ENCODE results near the gene KARS1. TPM values are rescaled to one million over a fixed set of nuclear protein-coding genes. Genes with fewer than 3 reads are reported as not detected.

Gene KARS1
- total and polyA plus RNA-seq, 2 experiments from 2014 or later, result 117 to 130 TPM

- in situ Hi-C loops (cut with MboI), result no loop called here
- Histone ChIP-seq H3K9ac (no peak overlapping the region), H2AFZ (no peak overlapping the region), H3F3A (ENCODE audit: insufficient read depth) (no peaks in the 10 kb centered on the region), H3K79me2 (ENCODE audit: insufficient read depth) (peaks cover 92% of the 10 kb centered on the region), H4K20me1 (ENCODE audit: insufficient read depth) (no peaks in the 10 kb centered on the region), H3K27me3 (replicated peaks; ENCODE audit: insufficient read depth) (no peaks in the 10 kb centered on the region), H3K4me3 (no peak overlapping the region), H3K4me2 (ENCODE audit: unreplicated experiment) (no peak overlapping the region), H3K9me3 (ENCODE audit: low read depth) (no peaks in the 10 kb centered on the region), H3K9me2 (ENCODE audit: insufficient read depth) (no peaks in the 10 kb centered on the region), H3K4me1 (ENCODE audit: insufficient read depth) (peaks cover 8% of the 10 kb centered on the region), H3K27ac (no peak overlapping the region), H3K36me3 (ENCODE audit: low read depth) (peaks cover 22% of the 10 kb centered on the region; the same call in 1 of the 2 replicates)
- no peak for DNase-seq
- no peak for TF ChIP-seq EZH2 (IDR thresholded peaks at IDR 0.05; ENCODE audit: insufficient read depth, poor library complexity, severe bottlenecking)
- no peak for TF ChIP-seq EZH2phosphoT487 (IDR thresholded peaks at IDR 0.05; ENCODE audit: insufficient read depth, low read depth)
- WGBS, 2 experiments (ENCODE audit: low coverage in 1 of 2, low lambda C conversion rate in 2 of 2, missing lambda C conversion rate in 2 of 2), result 88 to 93% methylated on average over 7 of the region's 7 CpGs
Observed at GRCh38 chr16:75644240-75645012, 3.0 kb downstream of the KARS1 start.

- DNase-seq, result no peak
- Histone ChIP-seq H3K4me2 (ENCODE audit: unreplicated experiment) (no peak overlapping the region), H3K9ac (no peak overlapping the region), H4K20me1 (ENCODE audit: insufficient read depth) (no peaks in the 10 kb centered on the region), H2AFZ (no peak overlapping the region), H3K9me2 (ENCODE audit: insufficient read depth) (no peaks in the 10 kb centered on the region), H3K4me3 (no peak overlapping the region), H3F3A (ENCODE audit: insufficient read depth) (no peaks in the 10 kb centered on the region), H3K79me2 (ENCODE audit: insufficient read depth) (peaks cover 88% of the 10 kb centered on the region), H3K27ac (no peak overlapping the region), H3K4me1 (ENCODE audit: insufficient read depth) (no peaks in the 10 kb centered on the region), H3K27me3 (replicated peaks; ENCODE audit: insufficient read depth) (no peaks in the 10 kb centered on the region), H3K9me3 (ENCODE audit: low read depth) (no peaks in the 10 kb centered on the region), H3K36me3 (ENCODE audit: low read depth) (peaks cover 54% of the 10 kb centered on the region)
- in situ Hi-C loops (cut with MboI), result no loop called here
- 92 to 93% methylated on average over 6 of the region's 6 CpGs for whole genome bisulfite sequencing, 2 experiments (ENCODE audit: low coverage in 1 of 2, low lambda C conversion rate in 2 of 2, missing lambda C conversion rate in 2 of 2)
- TF ChIP-seq EZH2phosphoT487 (IDR thresholded peaks at IDR 0.05; ENCODE audit: insufficient read depth, low read depth) (no peak), EZH2 (IDR thresholded peaks at IDR 0.05; ENCODE audit: insufficient read depth, poor library complexity, severe bottlenecking) (no peak)
Observed at GRCh38 chr16:75640598-75640997, 6.9 kb downstream of the KARS1 start.

GRCh38 chr16:75635036-75635435 is 12.4 kb downstream of the KARS1 start:
- H3F3A ChIP-seq (ENCODE audit: insufficient read depth), result 0 out of 2 replicates have a peak, but pooled peaks cover 4% of the 10 kb centered on the region
- H3K36me3 ChIP-seq (ENCODE audit: low read depth), result peaks cover 80% of the 10 kb centered on the region
- H3K9me2 ChIP-seq (ENCODE audit: insufficient read depth), result no peaks in the 10 kb centered on the region
- no peak overlapping the region for H3K4me2 ChIP-seq (ENCODE audit: unreplicated experiment)
- no peak overlapping the region for H3K4me3 ChIP-seq
- H4K20me1 ChIP-seq (ENCODE audit: insufficient read depth), result no peaks in the 10 kb centered on the region
- H3K27ac ChIP-seq, result no peak overlapping the region
- no peaks in the 10 kb centered on the region for H3K9me3 ChIP-seq (ENCODE audit: low read depth)
- H2AFZ ChIP-seq, result no peak overlapping the region
- TF ChIP-seq EZH2 (IDR thresholded peaks at IDR 0.05; ENCODE audit: insufficient read depth, poor library complexity, severe bottlenecking) (no peak), EZH2phosphoT487 (IDR thresholded peaks at IDR 0.05; ENCODE audit: insufficient read depth, low read depth) (no peak)
- no peak for DNase-seq
- 96 to 98% methylated on average over 3 of the region's 3 CpGs for WGBS, 2 experiments (ENCODE audit: low coverage in 1 of 2, low lambda C conversion rate in 2 of 2, missing lambda C conversion rate in 2 of 2)
- no peaks in the 10 kb centered on the region for H3K4me1 ChIP-seq (ENCODE audit: insufficient read depth)
- H3K9ac ChIP-seq, result no peak overlapping the region
- in situ Hi-C loops (cut with MboI), result no loop called here
- H3K27me3 ChIP-seq (replicated peaks; ENCODE audit: insufficient read depth), result no peaks in the 10 kb centered on the region
- peaks cover 33% of the 10 kb centered on the region for H3K79me2 ChIP-seq (ENCODE audit: insufficient read depth)

GRCh38 chr16:75632857-75633256 is 14.6 kb downstream of the KARS1 start:
- Histone ChIP-seq H3K9me3 (ENCODE audit: low read depth) (no peaks in the 10 kb centered on the region), H3K9ac (no peak overlapping the region), H3K36me3 (ENCODE audit: low read depth) (peaks cover 78% of the 10 kb centered on the region), H3K4me2 (ENCODE audit: unreplicated experiment) (no peak overlapping the region), H2AFZ (no peak overlapping the region), H3K79me2 (ENCODE audit: insufficient read depth) (peaks cover 12% of the 10 kb centered on the region), H3F3A (ENCODE audit: insufficient read depth) (peaks cover 11% of the 10 kb centered on the region), H3K9me2 (ENCODE audit: insufficient read depth) (no peaks in the 10 kb centered on the region), H3K4me3 (no peak overlapping the region), H4K20me1 (ENCODE audit: insufficient read depth) (no peaks in the 10 kb centered on the region), H3K4me1 (ENCODE audit: insufficient read depth) (no peaks in the 10 kb centered on the region), H3K27ac (no peak overlapping the region), H3K27me3 (replicated peaks; ENCODE audit: insufficient read depth) (no peaks in the 10 kb centered on the region)
- in situ Hi-C loops (cut with MboI), result no loop called here
- WGBS, 2 experiments (ENCODE audit: low coverage in 1 of 2, low lambda C conversion rate in 2 of 2, missing lambda C conversion rate in 2 of 2), result 94 to 96% methylated on average over 8 of the region's 8 CpGs
- no peak for DNase-seq
- TF ChIP-seq EZH2 (IDR thresholded peaks at IDR 0.05; ENCODE audit: insufficient read depth, poor library complexity, severe bottlenecking) (no peak), EZH2phosphoT487 (IDR thresholded peaks at IDR 0.05; ENCODE audit: insufficient read depth, low read depth) (no peak)

All from GM23248 (cell line).